HG03060 (cell line): Measurements from ENCODE around the gene MINK1.
"Not testable (repeated sequence)": the region's sequence is repeated elsewhere in the genome, so short reads cannot be mapped to it uniquely, and the experiment has no call there.

Experiments
- ATAC-seq: cut with Tn5 transposase; IDR thresholded peaks from one replicate; pipeline ENCODE4 v1.9.1; 2021; ENCODE audit warnings: low read depth, moderate number of reproducible peaks; ENCODE audit not compliant: unreplicated experiment

Gene MINK1

GRCh38 chr17:4896332-4897197 is 63.4 kb downstream of the MINK1 start:
- no peak for ATAC-seq

GRCh38 chr17:4897198-4897687 is 64.1 kb downstream of the MINK1 start:
- no peak for ATAC-seq

DNA sequence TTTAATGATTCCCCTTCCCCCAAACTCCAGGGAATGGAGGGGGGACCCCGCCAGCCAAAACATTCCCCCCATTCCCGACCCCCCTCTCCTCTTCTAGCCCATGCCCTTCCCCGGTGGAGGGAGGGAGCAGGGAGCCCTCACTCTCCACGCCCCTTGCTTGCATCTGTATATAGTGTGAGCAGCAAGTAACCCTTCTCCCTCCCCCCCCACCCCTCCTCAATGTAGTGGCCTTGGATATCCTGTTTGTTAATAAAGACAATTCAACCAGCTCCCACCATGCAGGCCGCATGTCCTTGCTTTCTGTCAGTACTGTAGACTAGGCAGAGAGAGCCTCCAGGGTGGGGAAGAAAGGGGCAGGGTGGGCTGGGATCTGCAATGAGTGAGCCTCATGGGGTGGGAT is 64.6 kb downstream of the MINK1 start:
- no peak for ATAC-seq

GRCh38 chr17:4898351-4898750 is 65.2 kb downstream of the MINK1 start:
- no peak for ATAC-seq

- ATAC-seq, result no peak
These were observed 65.8 kb downstream of the MINK1 start for GRCh38 chr17:4898927-4899326.

- ATAC-seq, result no peak
These were observed 66.4 kb downstream of the MINK1 start, which contains the start of gene C17orf107 for GRCh38 chr17:4899341-4900230. C17orf107 (plus strand) TSS chr17:4899536; CDS start chr17:4899763, 227 bp downstream.

GRCh38 chr17:4900231-4901107 is 67.3 kb downstream of the MINK1 start:
- no peak for ATAC-seq

- no peak for ATAC-seq
These were observed 68.0 kb downstream of the MINK1 start for GRCh38 chr17:4901108-4901647.

GRCh38 chr17:4901648-4902344 is 68.7 kb downstream of the MINK1 start:
- ATAC-seq, result no peak

GRCh38 chr17:4902540-4902939 is 69.4 kb downstream of the MINK1 start:
- no peak for ATAC-seq

GRCh38 chr17:4903051-4903818 is 70.1 kb downstream of the MINK1 start, which contains the start of gene CHRNE:
CHRNE (minus strand) TSS chr17:4903098; CDS start chr17:4903063, 35 bp downstream.
- no peak for ATAC-seq

GRCh38 chr17:4906642-4907041 is 73.5 kb downstream of the MINK1 start:
- ATAC-seq, result not testable (repeated sequence)

DNA sequence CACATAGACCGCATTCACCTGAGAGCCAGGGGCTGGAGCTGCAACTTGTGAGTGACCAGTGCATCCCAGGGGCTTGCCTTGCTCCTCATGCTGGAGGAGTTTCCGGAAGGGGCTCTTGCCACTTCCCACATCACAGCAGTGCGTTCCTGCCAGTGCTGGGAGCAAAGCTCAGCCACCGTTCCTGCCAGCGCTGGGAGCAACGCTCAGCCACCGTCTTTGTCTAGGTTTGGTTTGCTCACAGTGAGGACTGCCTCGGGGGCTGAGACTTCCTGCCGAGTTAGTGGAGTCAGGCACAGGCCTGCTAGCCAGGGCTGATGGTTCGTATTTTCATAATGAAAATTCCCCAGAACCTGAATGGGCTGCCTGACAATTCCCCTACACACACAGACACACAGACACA is 75.2 kb downstream of the MINK1 start:
- ATAC-seq, result no peak

GRCh38 chr17:4908711-4909496 is 75.8 kb downstream of the MINK1 start:
- no peak for ATAC-seq

DNA sequence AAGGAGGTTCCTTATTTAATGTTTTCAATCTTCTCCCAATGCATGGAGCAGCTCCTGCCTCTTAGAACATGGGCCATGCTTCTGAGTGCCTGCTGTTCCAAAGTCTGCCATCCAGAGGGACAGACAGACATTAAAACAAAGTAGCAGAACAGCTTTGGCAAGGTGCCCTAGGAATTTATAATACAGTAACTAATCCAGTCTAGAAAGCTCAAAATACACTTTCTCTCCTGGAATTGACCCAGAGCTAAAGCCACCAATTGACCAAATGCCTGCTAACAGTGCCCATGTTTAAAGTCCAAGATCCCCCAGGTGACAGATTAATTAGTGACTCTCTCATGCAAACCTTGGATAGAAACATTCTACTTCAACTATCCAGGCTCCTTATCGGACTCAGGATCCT is 80.9 kb downstream of the MINK1 start:
- no peak for ATAC-seq

DNA sequence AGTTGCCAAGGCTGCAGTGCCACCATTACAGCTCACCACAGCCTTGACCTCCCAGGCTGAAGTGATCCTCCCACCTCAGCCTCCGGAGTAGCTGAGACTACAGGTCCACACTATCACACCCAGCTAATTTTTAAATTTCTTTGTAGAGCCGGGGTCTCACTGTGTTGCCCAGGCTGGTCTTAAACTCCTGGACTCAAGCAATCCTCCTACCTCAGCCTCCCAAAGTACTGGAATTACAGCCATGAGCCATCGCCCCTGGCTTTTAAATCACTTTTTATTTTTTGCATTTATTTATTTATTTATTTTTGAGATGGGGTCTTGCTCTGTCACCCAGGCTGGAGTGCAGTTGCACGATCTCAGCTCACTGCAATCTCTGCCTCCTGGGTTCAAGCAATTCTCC is 81.4 kb downstream of the MINK1 start:
- ATAC-seq, result not testable (repeated sequence)

GRCh38 chr17:4919511-4920047 is 86.4 kb downstream of the MINK1 start:
- no peak for ATAC-seq
